NCI-H226 (cell line): ENCODE measurements around the gene KIF6.
"Not testable (repeated sequence)": the region's sequence is repeated elsewhere in the genome, so short reads cannot be mapped to it uniquely, and the experiment has no call there.

Experiments used
- DNase-seq: peaks from one replicate; pipeline ENCODE4 v3.0.0-alpha.2; 2015

KIF6 gene

GRCh38 chr6:39493174-39493573 lies 232.0 kb downstream of the KIF6 start:
- peak; percentile 76 for DNase-seq

- DNase-seq, result peak; percentile 19
Measured at GRCh38 chr6:39490108-39490507, 235.1 kb downstream of the KIF6 start.

GRCh38 chr6:39488255-39488879 lies 236.8 kb downstream of the KIF6 start:
- no peak for DNase-seq

GRCh38 chr6:39484276-39484675 lies 240.9 kb downstream of the KIF6 start:
- no peak for DNase-seq

GRCh38 chr6:39479819-39480218 lies 245.4 kb downstream of the KIF6 start:
- not testable (repeated sequence) for DNase-seq

- no peak for DNase-seq
Measured at GRCh38 chr6:39476670-39477069, 248.5 kb downstream of the KIF6 start.

GRCh38 chr6:39476151-39476550 lies 249.1 kb downstream of the KIF6 start:
- no peak for DNase-seq

- DNase-seq, result no peak
Measured at GRCh38 chr6:39471954-39472659, 253.1 kb downstream of the KIF6 start.

GRCh38 chr6:39470506-39470905 lies 254.7 kb downstream of the KIF6 start:
- no peak for DNase-seq

GRCh38 chr6:39468385-39468784 lies 256.8 kb downstream of the KIF6 start:
- no peak for DNase-seq

- no peak for DNase-seq
Measured at GRCh38 chr6:39466631-39467030, 258.6 kb downstream of the KIF6 start.

GRCh38 chr6:39465539-39465938 lies 259.7 kb downstream of the KIF6 start:
- DNase-seq, result no peak

- DNase-seq, result no peak
Measured at GRCh38 chr6:39464067-39464466, 261.1 kb downstream of the KIF6 start.

GRCh38 chr6:39453956-39454524 lies 271.2 kb downstream of the KIF6 start:
- DNase-seq, result peak; percentile 6

- DNase-seq, result peak; percentile 35
Measured at GRCh38 chr6:39453241-39453640, 272.0 kb downstream of the KIF6 start.

- peak; percentile 37 for DNase-seq
Measured at GRCh38 chr6:39452306-39453145, 272.7 kb downstream of the KIF6 start.

- no peak for DNase-seq
Measured at GRCh38 chr6:39451831-39452230, 273.4 kb downstream of the KIF6 start.

GRCh38 chr6:39449022-39449421 lies 276.2 kb downstream of the KIF6 start:
- DNase-seq, result no peak

GRCh38 chr6:39446909-39447308 lies 278.3 kb downstream of the KIF6 start:
- no peak for DNase-seq

- no peak for DNase-seq
Measured at GRCh38 chr6:39445667-39446066, 279.5 kb downstream of the KIF6 start.

GRCh38 chr6:39444479-39445019 lies 280.7 kb downstream of the KIF6 start:
- no peak for DNase-seq

GRCh38 chr6:39441986-39442385 lies 283.2 kb downstream of the KIF6 start:
- DNase-seq, result no peak

- DNase-seq, result no peak
Measured at GRCh38 chr6:39441301-39441700, 283.9 kb downstream of the KIF6 start.
